Measurements from ENCODE around the gene RPS6KA1. TPM values are rescaled to one million over a fixed set of nuclear protein-coding genes. Genes with fewer than 3 reads are reported as not detected.

Gene RPS6KA1
- total RNA-seq, 1 experiment from 2014 or later: 26.9 TPM

- H3K4me3 Mint-ChIP-seq (ENCODE audit: unreplicated experiment): no peak overlapping the region
- H3K4me1 Mint-ChIP-seq (ENCODE audit: low read depth, unreplicated experiment): no peaks in the 10 kb centered on the region
- no peaks in the 10 kb centered on the region for H3K9me3 Mint-ChIP-seq (ENCODE audit: unreplicated experiment)
- H3K36me3 ChIP-seq (ENCODE audit: control insufficient read depth, insufficient read depth, low read length): no peaks in the 10 kb centered on the region; the same call in none of the 2 replicates
- intact Hi-C loops (cut with micrococcal nuclease; ENCODE audit: unreplicated experiment): no loop called here
- CTCF ChIA-PET: no interaction called here
- H3K27me3 Mint-ChIP-seq (ENCODE audit: insufficient read depth, unreplicated experiment): no peaks in the 10 kb centered on the region
- H3K27me3 ChIP-seq (replicated peaks; ENCODE audit: control insufficient read depth, insufficient read depth, low read length): no peaks in the 10 kb centered on the region
- TF ChIP-seq, protein P1, sequence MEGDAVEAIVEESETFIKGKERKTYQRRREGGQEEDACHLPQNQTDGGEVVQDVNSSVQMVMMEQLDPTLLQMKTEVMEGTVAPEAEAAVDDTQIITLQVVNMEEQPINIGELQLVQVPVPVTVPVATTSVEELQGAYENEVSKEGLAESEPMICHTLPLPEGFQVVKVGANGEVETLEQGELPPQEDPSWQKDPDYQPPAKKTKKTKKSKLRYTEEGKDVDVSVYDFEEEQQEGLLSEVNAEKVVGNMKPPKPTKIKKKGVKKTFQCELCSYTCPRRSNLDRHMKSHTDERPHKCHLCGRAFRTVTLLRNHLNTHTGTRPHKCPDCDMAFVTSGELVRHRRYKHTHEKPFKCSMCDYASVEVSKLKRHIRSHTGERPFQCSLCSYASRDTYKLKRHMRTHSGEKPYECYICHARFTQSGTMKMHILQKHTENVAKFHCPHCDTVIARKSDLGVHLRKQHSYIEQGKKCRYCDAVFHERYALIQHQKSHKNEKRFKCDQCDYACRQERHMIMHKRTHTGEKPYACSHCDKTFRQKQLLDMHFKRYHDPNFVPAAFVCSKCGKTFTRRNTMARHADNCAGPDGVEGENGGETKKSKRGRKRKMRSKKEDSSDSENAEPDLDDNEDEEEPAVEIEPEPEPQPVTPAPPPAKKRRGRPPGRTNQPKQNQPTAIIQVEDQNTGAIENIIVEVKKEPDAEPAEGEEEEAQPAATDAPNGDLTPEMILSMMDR (IDR thresholded peaks at IDR 0.05; ENCODE audit: insufficient read depth in 1 of 2, low read depth in 1 of 2, low read length in 1 of 2, severe bottlenecking in 1 of 2, unreplicated experiment in 1 of 2): no peak
- POLR2A ChIA-PET: no interaction called here
- no peak overlapping the region for H3K4me3 ChIP-seq (ENCODE audit: low read depth, low read length)
- no TSS peak for BruUV-seq (replicated peaks)
- H3K9me3 ChIP-seq: no peaks in the 10 kb centered on the region
- peaks cover 22% of the 10 kb centered on the region for H3K36me3 Mint-ChIP-seq (ENCODE audit: insufficient read depth, unreplicated experiment)
- no peak for DNase-seq
- H3K4me1 ChIP-seq: no peaks in the 10 kb centered on the region
- H3K27ac Mint-ChIP-seq (ENCODE audit: unreplicated experiment): no peak overlapping the region
Observed at GRCh38 chr1:26555550-26555981, 26.0 kb downstream of the RPS6KA1 start.

GRCh38 chr1:26556111-26556510 is 26.6 kb downstream of the RPS6KA1 start:
- Histone ChIP-seq H3K9me3 (no peaks in the 10 kb centered on the region), H3K4me3 (ENCODE audit: low read depth, low read length) (no peak overlapping the region), H3K36me3 (ENCODE audit: control insufficient read depth, insufficient read depth, low read length) (no peaks in the 10 kb centered on the region; the same call in none of the 2 replicates), H3K27me3 (replicated peaks; ENCODE audit: control insufficient read depth, insufficient read depth, low read length) (no peaks in the 10 kb centered on the region), H3K4me1 (no peaks in the 10 kb centered on the region)
- Mint-ChIP-seq H3K27me3 (ENCODE audit: insufficient read depth, unreplicated experiment) (no peaks in the 10 kb centered on the region), H3K4me3 (ENCODE audit: unreplicated experiment) (no peak overlapping the region), H3K9me3 (ENCODE audit: unreplicated experiment) (no peaks in the 10 kb centered on the region), H3K4me1 (ENCODE audit: low read depth, unreplicated experiment) (no peaks in the 10 kb centered on the region), H3K27ac (ENCODE audit: unreplicated experiment) (no peak overlapping the region), H3K36me3 (ENCODE audit: insufficient read depth, unreplicated experiment) (peaks cover 25% of the 10 kb centered on the region)
- no TSS peak for BruUV-seq (replicated peaks)
- no peak for DNase-seq
- TF ChIP-seq, protein P1 (IDR thresholded peaks at IDR 0.05; ENCODE audit: insufficient read depth in 1 of 2, low read depth in 1 of 2, low read length in 1 of 2, severe bottlenecking in 1 of 2, unreplicated experiment in 1 of 2): no peak
- POLR2A ChIA-PET: no interaction called here
- CTCF ChIA-PET: no interaction called here
- intact Hi-C loops (cut with micrococcal nuclease; ENCODE audit: unreplicated experiment): no loop called here

DNA sequence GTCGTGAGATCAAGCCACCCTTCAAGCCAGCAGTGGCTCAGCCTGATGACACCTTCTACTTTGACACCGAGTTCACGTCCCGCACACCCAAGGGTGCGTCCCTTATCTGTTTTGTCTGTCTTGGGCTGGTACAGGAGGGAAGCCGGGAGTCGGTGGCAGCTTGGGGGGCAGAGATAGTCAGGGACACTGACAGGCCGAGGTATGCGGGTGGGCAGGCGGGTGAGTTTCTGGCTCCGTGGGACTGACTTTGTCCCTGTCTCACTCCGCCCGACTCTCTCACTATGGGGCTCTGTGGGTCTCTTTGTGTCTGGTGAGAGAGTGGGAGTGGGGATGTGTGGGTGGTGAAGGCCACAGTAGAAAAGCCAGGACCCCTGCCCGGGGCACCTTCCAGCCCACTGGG is 27.4 kb downstream of the RPS6KA1 start:
- Mint-ChIP-seq H3K36me3 (ENCODE audit: insufficient read depth, unreplicated experiment) (peaks cover 29% of the 10 kb centered on the region), H3K4me3 (ENCODE audit: unreplicated experiment) (no peak overlapping the region), H3K9me3 (ENCODE audit: unreplicated experiment) (no peaks in the 10 kb centered on the region), H3K27ac (ENCODE audit: unreplicated experiment) (no peak overlapping the region), H3K4me1 (ENCODE audit: low read depth, unreplicated experiment) (no peaks in the 10 kb centered on the region), H3K27me3 (ENCODE audit: insufficient read depth, unreplicated experiment) (no peaks in the 10 kb centered on the region)
- BruUV-seq (replicated peaks): no TSS peak
- intact Hi-C loops (cut with micrococcal nuclease; ENCODE audit: unreplicated experiment): no loop called here
- H3K36me3 ChIP-seq (ENCODE audit: control insufficient read depth, insufficient read depth, low read length): no peaks in the 10 kb centered on the region; the same call in 1 of the 2 replicates
- H3K27me3 ChIP-seq (replicated peaks; ENCODE audit: control insufficient read depth, insufficient read depth, low read length): no peaks in the 10 kb centered on the region
- H3K4me1 ChIP-seq: no peaks in the 10 kb centered on the region
- TF ChIP-seq, protein P1 (IDR thresholded peaks at IDR 0.05; ENCODE audit: insufficient read depth in 1 of 2, low read depth in 1 of 2, low read length in 1 of 2, severe bottlenecking in 1 of 2, unreplicated experiment in 1 of 2): no peak
- no peak overlapping the region for H3K4me3 ChIP-seq (ENCODE audit: low read depth, low read length)
- POLR2A ChIA-PET: no interaction called here
- no peaks in the 10 kb centered on the region for H3K9me3 ChIP-seq
- no peak for DNase-seq
- CTCF ChIA-PET: no interaction called here
